Spleen (tissue), 7 donors: ENCODE data around the gene NFATC2.

ENCODE experiments used
- CTCF ChIP-seq, 11 experiments: fragments of 200-600 bp in 7 of 11; fragments of 450-650 bp in 4 of 11; sonication (generic) in 4 of 11; IDR thresholded peaks in 8 of 11; conservative IDR thresholded peaks in 3 of 11; 1 replicate in 7 of 11; 2 replicates in 4 of 11; pipeline versions ENCODE4 v1.4.0 to v1.8.0; 2016 to 2021; ENCODE audit warnings: antibody characterized with exemption in 11 of 11, inconsistent platforms in 4 of 11, mild to moderate bottlenecking in 1 of 11
- POLR2A ChIP-seq, 3 donors: fragments of 450-650 bp; IDR thresholded peaks; one replicate each; pipeline ENCODE4 v1.5.1; 2017; ENCODE audit warnings: antibody characterized with exemption in 3 of 3, mild to moderate bottlenecking in 1 of 3
- POLR2AphosphoS5 ChIP-seq, 3 donors: sonication (generic); formaldehyde crosslinking; IDR thresholded peaks; one replicate each; pipeline ENCODE4 v1.5.1; 2017; ENCODE audit warnings: antibody characterized with exemption in 3 of 3
- donor health status: DM: no; HTN: no; CAD: no; lungs with moderate emphysema.
- donor health status: DM: no; HTN: no; CAD: no.
- donor health status: DM: no; HTN: no; CAD: no.

- TF ChIP-seq CTCF (IDR thresholded peaks at IDR 0.05 in 8 of 11, conservative IDR thresholded peaks at IDR 0.05 in 3 of 11): no peak
- no peak for TF ChIP-seq POLR2A (IDR thresholded peaks at IDR 0.05)
- TF ChIP-seq POLR2AphosphoS5 (IDR thresholded peaks at IDR 0.05): peak in 2 of 3 donors; percentile 18 to 24
Observed at GRCh38 chr20:51447097-51447764, 95.3 kb downstream of the NFATC2 start.
